HG03520 (cell line): ENCODE results near the gene ZDHHC22.

Experiments
- ATAC-seq: cut with Tn5 transposase; IDR thresholded peaks from one replicate; pipeline ENCODE4 v1.9.1; 2021; ENCODE audit warnings: mild to moderate bottlenecking, moderate library complexity; ENCODE audit not compliant: unreplicated experiment

Gene ZDHHC22

GRCh38 chr14:77085538-77085937, 56.1 kb downstream of the ZDHHC22 start:
- no peak for ATAC-seq

DNA sequence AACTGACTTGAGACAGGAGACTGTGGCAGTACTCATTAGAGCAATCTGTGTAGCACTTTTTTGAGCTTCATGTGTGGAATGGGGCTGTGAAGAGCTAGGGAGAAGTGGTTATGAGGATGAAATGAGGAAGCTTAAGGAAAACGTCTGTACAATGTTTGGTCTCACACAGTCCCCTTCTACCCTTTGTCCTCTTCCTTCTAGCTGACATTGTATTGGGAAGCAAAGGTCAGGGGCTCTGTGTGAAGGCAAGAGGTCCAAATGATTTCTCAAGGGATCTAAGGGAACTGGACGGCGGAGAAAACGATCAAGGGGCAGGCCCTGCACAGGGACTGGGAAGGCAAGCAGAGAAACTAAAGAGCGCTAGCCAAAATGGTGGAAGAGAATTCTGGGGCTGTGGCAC, 56.6 kb downstream of the ZDHHC22 start:
- ATAC-seq, result no peak

GRCh38 chr14:77083082-77083481, 58.5 kb downstream of the ZDHHC22 start:
- ATAC-seq, result no peak

- ATAC-seq, result no peak
Observed at GRCh38 chr14:77082356-77082755, 59.2 kb downstream of the ZDHHC22 start.
